Body of pancreas (tissue), 4 donors: ENCODE data around the gene USP24. TPM values are rescaled to one million over a fixed set of nuclear protein-coding genes. Genes with fewer than 3 reads are reported as not detected.

Experiments
- ATAC-seq: fragments of 150-250 bp; one replicate; pipeline ENCODE4 v1.9.1; 2016
- DNase-seq, 4 donors: peaks; one replicate each; pipeline ENCODE4 v3.0.0-alpha.2; 2019
- H3K27ac ChIP-seq, 4 donors: fragments of 200-600 bp; sonication (generic); 1 replicate in 3 of 4; 2 replicates in 1 of 4; pipeline versions ENCODE4 v1.5.1 to v1.6.1; 2016 to 2019; ENCODE audit warnings: mild to moderate bottlenecking in 1 of 4, mixed read lengths in 1 of 4, moderate library complexity in 1 of 4
- H3K27me3 ChIP-seq, 2 donors: fragments of 200-600 bp; sonication (generic); one replicate each; pipeline ENCODE4 v1.6.0; 2016; ENCODE audit warnings: mild to moderate bottlenecking in 1 of 2
- H3K36me3 ChIP-seq, 2 donors: fragments of 200-600 bp; sonication (generic); replicated peaks in 1 of 2; 2 replicates each; pipeline ENCODE4 v1.5.1; 2016; ENCODE audit warnings: low read depth in 2 of 2; ENCODE audit not compliant: insufficient read depth in 1 of 2
- H3K4me1 ChIP-seq: fragments of 200-600 bp; sonication (generic); one replicate; pipeline ENCODE4 v1.6.0; 2016
- H3K4me3 ChIP-seq, 2 donors: fragments of 200-600 bp; sonication (generic); 1 replicate in 1 of 2; 2 replicates in 1 of 2; pipeline ENCODE4 v1.5.1; 2016 to 2019
- H3K9me3 ChIP-seq, 3 donors: fragments of 200-600 bp; sonication (generic); 1 replicate in 2 of 3; 2 replicates in 1 of 3; pipeline ENCODE4 v1.5.1; 2016
- POLR2A ChIP-seq, 3 donors: fragments of 450-650 bp; IDR thresholded peaks; one replicate each; pipeline ENCODE4 v1.6.1; 2016; ENCODE audit warnings: antibody characterized with exemption in 3 of 3, mild to moderate bottlenecking in 2 of 3
- WGBS, 2 donors: methylation state at CpG; one replicate each; pipeline ENCODE4 v1.1.5; 2017; 5-methylcytosine and 5-hydroxymethylcytosine counted together
- intact Hi-C: fragments of 100-400 bp; cut with DNase I; formaldehyde crosslinking; loops from one replicate; pipeline ENCODE4 v1.15.1; 2023
- total RNA-seq, 2 donors: library from RNA; depleted of rRNA; stranded (reverse); fragments of >200 nt; gene quantifications; one replicate each; pipeline ENCODE4 v1.1.0, GENCODE V29; 2016
- TF ChIP-seq, protein P1 (sequence below), 7 experiments: fragments of 450-650 bp in 4 of 7; fragments of 200-600 bp in 3 of 7; sonication (generic) in 3 of 7; IDR thresholded peaks; one replicate each; pipeline ENCODE4 v1.5.1; 2016 to 2019; ENCODE audit warnings: antibody characterized with exemption in 7 of 7

Gene USP24
- total RNA-seq, 2 donors from 2014 or later = 28.3 to 68.6 TPM

DNA sequence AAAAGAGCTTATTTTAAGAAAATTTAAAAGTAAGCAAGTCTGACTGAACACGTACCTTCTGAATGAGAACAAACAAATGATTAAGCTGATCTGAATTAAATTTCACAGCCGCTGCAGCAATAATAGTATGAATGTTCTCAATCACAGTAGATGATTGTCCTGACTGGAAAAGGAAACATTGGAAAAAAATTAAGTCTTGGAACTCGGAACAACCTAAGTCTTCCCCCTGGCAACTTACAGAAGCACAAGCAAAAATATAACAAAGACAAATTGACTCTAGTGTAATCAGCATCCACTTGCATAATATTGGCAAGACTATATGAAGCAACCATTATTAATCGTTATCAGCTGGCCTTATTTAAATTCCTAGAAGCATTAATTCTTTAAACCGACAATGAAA is 60.5 kb downstream of the USP24 start:
- Histone ChIP-seq H3K9me3 (no peaks in the 10 kb centered on the region), H3K4me3 (no peak overlapping the region), H3K36me3 (peaks cover 0 to 19% of the 10 kb centered on the region in 2 donors), H3K27ac (no peak overlapping the region), H3K4me1 (no peaks in the 10 kb centered on the region), H3K27me3 (no peaks in the 10 kb centered on the region)
- 85 to 89% methylated on average over 5 of the region's 5 CpGs for WGBS, 2 donors
- no peak for DNase-seq
- TF ChIP-seq, protein P1, sequence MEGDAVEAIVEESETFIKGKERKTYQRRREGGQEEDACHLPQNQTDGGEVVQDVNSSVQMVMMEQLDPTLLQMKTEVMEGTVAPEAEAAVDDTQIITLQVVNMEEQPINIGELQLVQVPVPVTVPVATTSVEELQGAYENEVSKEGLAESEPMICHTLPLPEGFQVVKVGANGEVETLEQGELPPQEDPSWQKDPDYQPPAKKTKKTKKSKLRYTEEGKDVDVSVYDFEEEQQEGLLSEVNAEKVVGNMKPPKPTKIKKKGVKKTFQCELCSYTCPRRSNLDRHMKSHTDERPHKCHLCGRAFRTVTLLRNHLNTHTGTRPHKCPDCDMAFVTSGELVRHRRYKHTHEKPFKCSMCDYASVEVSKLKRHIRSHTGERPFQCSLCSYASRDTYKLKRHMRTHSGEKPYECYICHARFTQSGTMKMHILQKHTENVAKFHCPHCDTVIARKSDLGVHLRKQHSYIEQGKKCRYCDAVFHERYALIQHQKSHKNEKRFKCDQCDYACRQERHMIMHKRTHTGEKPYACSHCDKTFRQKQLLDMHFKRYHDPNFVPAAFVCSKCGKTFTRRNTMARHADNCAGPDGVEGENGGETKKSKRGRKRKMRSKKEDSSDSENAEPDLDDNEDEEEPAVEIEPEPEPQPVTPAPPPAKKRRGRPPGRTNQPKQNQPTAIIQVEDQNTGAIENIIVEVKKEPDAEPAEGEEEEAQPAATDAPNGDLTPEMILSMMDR (IDR thresholded peaks at IDR 0.05) = no peak
- TF ChIP-seq POLR2A (IDR thresholded peaks at IDR 0.05) = no peak
- intact Hi-C loops = no loop called here
- ATAC-seq = no peak

DNA sequence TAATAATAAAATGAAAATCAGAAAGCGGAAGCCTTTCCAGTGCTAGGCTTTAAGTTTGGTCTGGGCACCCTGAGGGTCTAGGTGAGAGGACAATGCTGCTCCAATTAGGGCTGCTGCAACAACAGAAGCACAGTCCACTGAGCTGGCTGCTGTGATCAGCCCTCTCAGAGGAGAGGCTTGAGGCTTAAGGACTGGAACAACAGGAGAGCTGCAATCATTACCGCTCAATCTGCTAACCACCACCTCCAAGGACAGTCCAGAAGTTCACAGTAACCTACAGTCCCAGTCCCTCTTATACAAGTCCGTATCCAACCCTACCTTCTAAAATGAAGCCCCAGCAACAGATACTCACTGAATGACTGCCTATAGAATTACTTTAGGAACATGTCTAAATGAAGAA is 62.1 kb downstream of the USP24 start:
- WGBS, 2 donors = 91 to 100% methylated on average over 3 of the region's 3 CpGs
- Histone ChIP-seq H3K27me3 (no peaks in the 10 kb centered on the region), H3K9me3 (no peaks in the 10 kb centered on the region), H3K36me3 (peaks cover 0 to 13% of the 10 kb centered on the region in 2 donors), H3K4me1 (no peaks in the 10 kb centered on the region), H3K27ac (no peak overlapping the region), H3K4me3 (no peak overlapping the region)
- no peak for DNase-seq
- ATAC-seq = no peak
- no peak for TF ChIP-seq POLR2A (IDR thresholded peaks at IDR 0.05)
- TF ChIP-seq, protein P1 (IDR thresholded peaks at IDR 0.05) = no peak
- intact Hi-C loops = no loop called here

DNA sequence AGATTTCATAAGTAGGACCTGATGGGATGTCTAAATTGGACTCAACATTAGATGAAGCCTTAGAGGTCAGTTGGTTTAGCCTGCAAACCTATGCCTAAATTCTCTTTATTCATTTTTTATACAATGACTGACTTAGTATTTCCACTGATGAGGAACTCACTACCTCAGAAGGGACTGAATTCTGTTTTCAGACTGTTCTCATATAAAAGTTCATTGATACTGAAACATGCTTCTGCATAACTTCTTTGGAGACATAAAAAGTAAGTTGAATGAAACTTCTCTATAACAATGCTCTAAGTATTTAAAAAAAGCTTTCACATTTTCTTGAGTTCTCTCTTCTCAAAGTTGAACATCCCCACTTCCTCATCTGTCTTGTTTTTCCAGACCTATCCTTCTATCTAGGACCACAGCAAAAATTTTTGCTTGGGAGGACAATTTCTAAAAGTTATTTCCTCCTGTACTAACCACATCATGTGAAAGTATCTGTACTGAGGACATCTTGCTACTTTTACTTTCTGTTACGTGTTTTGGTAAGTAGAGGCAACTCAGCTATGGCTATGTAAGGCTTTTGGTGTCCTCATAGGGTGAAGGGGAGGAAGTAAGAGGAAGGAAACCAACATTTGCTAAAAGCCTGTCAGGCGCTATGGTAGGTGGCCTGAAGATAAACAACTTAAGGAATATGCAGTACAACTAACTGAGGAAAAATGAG is 64.1 kb downstream of the USP24 start:
- ATAC-seq = no peak
- H3K27ac ChIP-seq = peak overlapping the region in 1 of 4 donors; percentile 26
- H3K27me3 ChIP-seq = no peaks in the 10 kb centered on the region
- no peak for TF ChIP-seq POLR2A (IDR thresholded peaks at IDR 0.05)
- TF ChIP-seq, protein P1 (IDR thresholded peaks at IDR 0.05) = no peak
- H3K36me3 ChIP-seq = peaks cover 0 to 9% of the 10 kb centered on the region in 2 donors
- no peaks in the 10 kb centered on the region for H3K9me3 ChIP-seq
- no peak overlapping the region for H3K4me3 ChIP-seq
- intact Hi-C loops = no loop called here
- no peaks in the 10 kb centered on the region for H3K4me1 ChIP-seq
- peak in 1 of 4 donors; percentile 7 for DNase-seq
- WGBS, 2 donors = 77 to 93% methylated on average over 2 of the region's 2 CpGs

DNA sequence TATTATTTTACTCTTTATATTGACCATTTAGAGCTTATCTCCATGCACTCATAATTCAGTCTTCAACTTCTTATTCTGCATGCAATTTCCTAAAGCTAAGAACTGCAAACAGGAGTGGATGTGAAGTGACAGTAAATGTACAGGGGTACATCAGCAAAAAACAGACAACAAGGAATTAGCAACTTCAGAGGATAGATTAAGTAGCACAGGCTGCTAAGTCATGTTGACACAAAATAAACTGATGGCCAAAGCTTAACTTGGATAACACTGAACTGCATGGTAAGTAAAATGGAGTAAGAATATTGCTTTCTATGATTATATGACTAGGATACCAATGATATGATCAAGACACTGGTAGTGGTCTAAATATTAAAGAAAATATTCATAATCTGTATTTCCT is 66.5 kb downstream of the USP24 start:
- Histone ChIP-seq H3K27ac (no peak overlapping the region), H3K36me3 (peaks cover 0 to 19% of the 10 kb centered on the region in 2 donors), H3K4me3 (no peak overlapping the region), H3K4me1 (no peaks in the 10 kb centered on the region), H3K27me3 (no peaks in the 10 kb centered on the region), H3K9me3 (no peaks in the 10 kb centered on the region)
- ATAC-seq (no peak), DNase-seq (no peak)
- intact Hi-C loops = no loop called here
- TF ChIP-seq, protein P1 (IDR thresholded peaks at IDR 0.05) = no peak
- TF ChIP-seq POLR2A (IDR thresholded peaks at IDR 0.05) = no peak

DNA sequence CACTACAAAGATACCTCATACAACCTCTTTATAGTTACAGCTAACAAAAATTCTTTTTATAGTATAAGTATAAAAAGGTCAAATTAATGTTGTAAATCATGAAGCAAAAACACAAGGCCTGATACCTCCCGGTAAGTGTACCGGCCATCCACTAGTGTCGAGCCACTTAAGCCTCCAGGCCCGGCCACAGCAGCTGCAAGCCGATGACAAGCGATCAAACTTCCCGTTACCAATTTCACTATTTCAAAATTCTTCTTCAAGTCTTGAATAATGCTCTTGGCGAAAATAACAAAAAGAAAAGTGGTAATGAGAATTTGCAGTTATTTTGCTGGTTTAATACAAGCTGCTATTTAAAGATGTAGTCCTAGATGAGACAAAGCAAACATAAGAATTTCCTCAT is 67.6 kb downstream of the USP24 start:
- 78 to 91% methylated on average over 8 of the region's 8 CpGs for WGBS, 2 donors
- Histone ChIP-seq H3K36me3 (peaks cover 0 to 25% of the 10 kb centered on the region in 2 donors), H3K27ac (no peak overlapping the region), H3K4me3 (no peak overlapping the region), H3K27me3 (no peaks in the 10 kb centered on the region), H3K9me3 (no peaks in the 10 kb centered on the region), H3K4me1 (no peaks in the 10 kb centered on the region)
- intact Hi-C loops = no loop called here
- TF ChIP-seq, protein P1 (IDR thresholded peaks at IDR 0.05) = no peak
- TF ChIP-seq POLR2A (IDR thresholded peaks at IDR 0.05) = no peak
- no peak for ATAC-seq
- DNase-seq = peak in 1 of 4 donors; percentile 12
